Measurements from ENCODE around the gene SPTBN1.

SPTBN1 gene

GRCh38 chr2:54664238-54664786, 208.2 kb downstream of the SPTBN1 start:
- no peak for DNase-seq

- DNase-seq: peak; percentile 25
Measured at GRCh38 chr2:54665436-54665856, 209.3 kb downstream of the SPTBN1 start.

- no peak for DNase-seq
Measured at GRCh38 chr2:54666131-54666633, 210.1 kb downstream of the SPTBN1 start.

- DNase-seq: no peak
Measured at GRCh38 chr2:54666634-54667265, 210.6 kb downstream of the SPTBN1 start.

- no peak for DNase-seq
Measured at GRCh38 chr2:54667266-54667639, 211.1 kb downstream of the SPTBN1 start.

GRCh38 chr2:54667726-54668650, 211.9 kb downstream of the SPTBN1 start:
- DNase-seq: no peak

- DNase-seq: no peak
Measured at GRCh38 chr2:54668711-54669110, 212.6 kb downstream of the SPTBN1 start.

- no peak for DNase-seq
Measured at GRCh38 chr2:54669677-54670484, 213.8 kb downstream of the SPTBN1 start.

- no peak for DNase-seq
Measured at GRCh38 chr2:54670485-54671009, 214.4 kb downstream of the SPTBN1 start.

GRCh38 chr2:54671010-54671409, 214.9 kb downstream of the SPTBN1 start:
- DNase-seq: no peak

- DNase-seq: no peak
Measured at GRCh38 chr2:54671875-54672589, 215.9 kb downstream of the SPTBN1 start.

- DNase-seq: no peak
Measured at GRCh38 chr2:54672590-54673456, 216.7 kb downstream of the SPTBN1 start.

GRCh38 chr2:54673501-54673998, 217.4 kb downstream of the SPTBN1 start:
- no peak for DNase-seq

- no peak for DNase-seq
Measured at GRCh38 chr2:54675281-54675680, 219.2 kb downstream of the SPTBN1 start.

- DNase-seq: no peak
Measured at GRCh38 chr2:54675738-54676137, 219.6 kb downstream of the SPTBN1 start.

- DNase-seq: no peak
Measured at GRCh38 chr2:54676656-54677055, 220.5 kb downstream of the SPTBN1 start.

GRCh38 chr2:54677476-54678265, 221.5 kb downstream of the SPTBN1 start:
- no peak for DNase-seq

GRCh38 chr2:54678719-54679118, 222.6 kb downstream of the SPTBN1 start:
- DNase-seq: no peak

- DNase-seq: no peak
Measured at GRCh38 chr2:54680397-54681041, 224.4 kb downstream of the SPTBN1 start.
